Kidney (tissue), 14 donors: ENCODE results near the gene ARHGAP28. TPM values are rescaled to one million over a fixed set of nuclear protein-coding genes. Genes with fewer than 3 reads are reported as not detected.
"Not testable (repeated sequence)": the region's sequence is repeated elsewhere in the genome, so short reads cannot be mapped to it uniquely, and the experiment has no call there.

Source experiments
- DNase-seq, 5 donors: peaks; one replicate each; pipeline ENCODE4 v3.0.0-alpha.2; 2013 to 2020
- FAIRE-seq: peaks from 2 replicates; lab custom pipeline; 2012; peaks lifted over from hg19 to GRCh38; lab: Jason Lieb, UNC
- H3K27ac ChIP-seq, 2 donors: one replicate each; pipeline ENCODE4 v1.7.0; 2013; ENCODE audit warnings: low read depth in 2 of 2, low read length in 2 of 2, inconsistent platforms in 1 of 2
- H3K27me3 ChIP-seq: one replicate; pipeline ENCODE4 v1.7.1; 2013; ENCODE audit warnings: low read length, inconsistent platforms; ENCODE audit not compliant: control insufficient read depth, insufficient read depth
- H3K36me3 ChIP-seq, 3 donors: one replicate each; pipeline versions ENCODE4 v1.7.0 to v1.7.1; 2013; ENCODE audit warnings: low read length in 3 of 3, control low read depth in 1 of 3, inconsistent platforms in 1 of 3; ENCODE audit not compliant: insufficient read depth in 3 of 3, control insufficient read depth in 2 of 3
- H3K4me1 ChIP-seq, 3 donors: one replicate each; pipeline versions ENCODE4 v1.7.0 to v1.7.1; 2013; ENCODE audit warnings: low read length in 3 of 3, inconsistent platforms in 1 of 3, low read depth in 1 of 3; ENCODE audit not compliant: control insufficient read depth in 2 of 3, insufficient read depth in 2 of 3
- H3K4me3 ChIP-seq, 3 donors: one replicate each; pipeline versions ENCODE4 v1.7.0 to v1.8.1; 2013; ENCODE audit warnings: low read length in 3 of 3, control low read depth in 1 of 3, inconsistent platforms in 1 of 3
- H3K9ac ChIP-seq, 3 donors: one replicate each; pipeline versions ENCODE4 v1.7.0 to v1.7.1; 2013; ENCODE audit warnings: low read length in 3 of 3, control low read depth in 1 of 3, inconsistent platforms in 1 of 3
- H3K9me3 ChIP-seq, 3 donors: one replicate each; pipeline versions ENCODE4 v1.7.0 to v1.7.1; 2013; ENCODE audit warnings: low read length in 3 of 3, control low read depth in 1 of 3, inconsistent platforms in 1 of 3; ENCODE audit not compliant: control insufficient read depth in 2 of 3, insufficient read depth in 1 of 3
- intact Hi-C: fragments of 100-400 bp; cut with DNase I; formaldehyde crosslinking; loops from one replicate; pipeline ENCODE4 v1.11.1; 2022
- polyA plus RNA-seq: library from polyadenylated mRNA; stranded (reverse); fragments of 350-450 nt; fragmentation: Illumina TruSeq; extraction: RNeasy Lipid Tissue Mini Kit (QIAGEN cat#74804); gene quantifications from one replicate; pipeline ENCODE4 v1.2.3, GENCODE V29; 2014; ENCODE audit warnings: low read depth, low replicate concordance; ENCODE audit not compliant: insufficient read depth
- total RNA-seq: library from RNA; stranded (reverse); fragmentation: NEBNext Ultra II Directional; extraction: Animal tissue kit (Norgen Biotek cat#: 25700); gene quantifications from one replicate; pipeline ENCODE4 v1.2.1, GENCODE V29; 2021
- TF ChIP-seq, protein P1 (sequence below): IDR thresholded peaks from 3 replicates; pipeline ENCODE4 v1.5.1; 2012; ENCODE audit warnings: mild to moderate bottlenecking, moderate library complexity, borderline replicate concordance; ENCODE audit not compliant: insufficient read depth; ENCODE audit errors: extremely low read depth
- donor health status: control.
- donor health status: control.
- donor health status: control.
- donor health status: control.
- donor health status: control.
- donor health status: DM: yes; HTN: yes; CAD: no.
- donor health status: Normal renal cell carcinoma (clear cell type).

ARHGAP28 gene
- total and polyA plus RNA-seq, 2 donors from 2014 or later, result 4.6 TPM

DNA sequence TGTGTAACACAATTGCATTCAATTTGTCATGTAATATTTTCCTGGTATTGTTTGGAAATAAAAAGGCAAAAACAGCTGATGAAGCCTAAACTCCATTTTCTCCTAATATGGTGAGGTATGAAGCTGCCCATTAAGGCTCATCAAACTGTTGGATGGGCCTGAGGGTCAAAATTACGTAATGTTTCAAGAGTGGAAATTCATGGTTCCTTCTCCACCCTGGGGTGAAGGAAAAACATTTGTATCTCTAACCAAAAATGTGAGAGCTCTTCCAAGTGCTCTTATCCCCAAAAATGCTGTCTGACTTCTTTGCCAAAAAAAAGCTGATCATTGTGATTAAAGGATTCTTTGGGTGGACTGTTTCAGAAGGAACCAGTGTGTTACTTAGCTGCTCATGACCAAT lies 91.8 kb downstream of the ARHGAP28 start:
- no peaks in the 10 kb centered on the region for H3K9me3 ChIP-seq
- H3K4me1 ChIP-seq, result no peaks in the 10 kb centered on the region
- no peak overlapping the region for H3K9ac ChIP-seq
- H3K4me3 ChIP-seq, result no peak overlapping the region
- DNase-seq, result no peak
- no peaks in the 10 kb centered on the region for H3K27me3 ChIP-seq
- H3K27ac ChIP-seq, result no peak overlapping the region
- peaks cover 0 to 6% (median 0%) of the 10 kb centered on the region in 3 donors for H3K36me3 ChIP-seq
- FAIRE-seq, result no peak
- intact Hi-C loops, result no loop called here
- TF ChIP-seq, protein P1, sequence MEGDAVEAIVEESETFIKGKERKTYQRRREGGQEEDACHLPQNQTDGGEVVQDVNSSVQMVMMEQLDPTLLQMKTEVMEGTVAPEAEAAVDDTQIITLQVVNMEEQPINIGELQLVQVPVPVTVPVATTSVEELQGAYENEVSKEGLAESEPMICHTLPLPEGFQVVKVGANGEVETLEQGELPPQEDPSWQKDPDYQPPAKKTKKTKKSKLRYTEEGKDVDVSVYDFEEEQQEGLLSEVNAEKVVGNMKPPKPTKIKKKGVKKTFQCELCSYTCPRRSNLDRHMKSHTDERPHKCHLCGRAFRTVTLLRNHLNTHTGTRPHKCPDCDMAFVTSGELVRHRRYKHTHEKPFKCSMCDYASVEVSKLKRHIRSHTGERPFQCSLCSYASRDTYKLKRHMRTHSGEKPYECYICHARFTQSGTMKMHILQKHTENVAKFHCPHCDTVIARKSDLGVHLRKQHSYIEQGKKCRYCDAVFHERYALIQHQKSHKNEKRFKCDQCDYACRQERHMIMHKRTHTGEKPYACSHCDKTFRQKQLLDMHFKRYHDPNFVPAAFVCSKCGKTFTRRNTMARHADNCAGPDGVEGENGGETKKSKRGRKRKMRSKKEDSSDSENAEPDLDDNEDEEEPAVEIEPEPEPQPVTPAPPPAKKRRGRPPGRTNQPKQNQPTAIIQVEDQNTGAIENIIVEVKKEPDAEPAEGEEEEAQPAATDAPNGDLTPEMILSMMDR, result no peak

DNA sequence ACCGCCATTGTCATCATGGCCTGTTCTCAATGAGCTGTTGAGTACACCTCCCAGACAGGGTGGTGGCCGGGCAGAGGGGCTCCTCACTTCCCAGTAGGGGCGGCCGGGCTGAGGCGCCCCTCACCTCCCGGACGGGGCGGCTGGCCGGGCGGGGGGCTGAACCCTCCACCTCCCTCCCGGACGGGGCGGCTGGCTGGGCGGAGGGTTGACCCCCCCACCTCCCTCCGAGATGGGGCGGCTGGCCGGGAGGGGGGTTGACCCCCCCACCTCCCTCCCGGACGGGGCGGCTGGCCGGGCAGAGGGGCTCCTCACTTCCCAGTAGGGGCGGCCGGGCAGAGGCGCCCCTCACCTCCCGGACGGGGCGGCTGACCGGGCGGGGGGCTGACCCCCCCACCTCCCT lies 97.6 kb downstream of the ARHGAP28 start:
- H3K9me3 ChIP-seq, H3K4me3 ChIP-seq, FAIRE-seq, intact Hi-C loops, DNase-seq, H3K27ac ChIP-seq, H3K4me1 ChIP-seq, H3K27me3 ChIP-seq, H3K9ac ChIP-seq, H3K36me3 ChIP-seq: not testable (repeated sequence)

DNA sequence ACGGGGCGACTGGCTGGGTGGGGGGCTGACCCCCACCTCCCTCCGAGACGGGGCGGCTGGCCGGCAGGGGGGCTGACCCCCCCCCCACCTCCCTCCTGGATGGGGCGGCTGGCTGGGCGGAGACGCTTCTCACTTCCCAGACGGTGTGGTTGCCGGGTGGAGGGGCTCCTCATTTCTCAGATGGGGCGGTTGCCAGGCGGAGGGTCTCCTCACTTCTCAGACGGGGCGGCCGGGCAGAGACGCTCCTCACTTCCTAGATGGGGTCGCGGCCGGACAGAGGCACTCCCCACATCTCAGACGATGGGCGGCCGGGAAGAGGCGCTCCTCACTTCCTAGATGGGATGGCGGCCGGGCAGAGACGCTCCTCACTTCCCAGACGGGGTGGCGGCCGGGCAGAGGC lies 98.0 kb downstream of the ARHGAP28 start:
- H3K4me1 ChIP-seq, intact Hi-C loops, H3K9me3 ChIP-seq, H3K9ac ChIP-seq, FAIRE-seq, H3K4me3 ChIP-seq, H3K36me3 ChIP-seq, H3K27ac ChIP-seq, H3K27me3 ChIP-seq: not testable (repeated sequence)
- DNase-seq, result peak in 1 of 5 donors; percentile 56

DNA sequence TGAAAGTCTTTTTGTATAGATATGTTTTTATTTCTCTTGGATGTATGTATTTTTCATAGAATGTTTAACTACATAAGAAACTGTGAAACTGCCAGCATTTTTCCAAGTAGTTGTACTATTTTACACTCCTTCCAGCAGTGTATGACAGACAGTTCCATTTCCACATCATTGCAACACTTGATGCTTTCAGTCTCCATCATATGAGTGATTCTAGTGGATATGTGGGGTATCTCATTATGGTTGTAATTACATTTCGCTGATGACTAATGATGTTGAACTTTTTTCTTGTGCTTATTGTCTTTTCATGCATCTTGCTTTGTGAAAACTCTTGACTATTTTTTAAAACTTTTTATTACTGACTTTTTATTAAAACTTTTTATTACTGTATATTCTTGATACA lies 101.4 kb downstream of the ARHGAP28 start:
- H3K9me3 ChIP-seq, result no peaks in the 10 kb centered on the region
- no peaks in the 10 kb centered on the region for H3K4me1 ChIP-seq
- FAIRE-seq, result no peak
- H3K27me3 ChIP-seq, result no peaks in the 10 kb centered on the region
- no peak overlapping the region for H3K9ac ChIP-seq
- no peak overlapping the region for H3K27ac ChIP-seq
- TF ChIP-seq, protein P1, result no peak
- no peak overlapping the region for H3K4me3 ChIP-seq
- intact Hi-C loops, result no loop called here
- no peak for DNase-seq
- H3K36me3 ChIP-seq, result no peaks in the 10 kb centered on the region

DNA sequence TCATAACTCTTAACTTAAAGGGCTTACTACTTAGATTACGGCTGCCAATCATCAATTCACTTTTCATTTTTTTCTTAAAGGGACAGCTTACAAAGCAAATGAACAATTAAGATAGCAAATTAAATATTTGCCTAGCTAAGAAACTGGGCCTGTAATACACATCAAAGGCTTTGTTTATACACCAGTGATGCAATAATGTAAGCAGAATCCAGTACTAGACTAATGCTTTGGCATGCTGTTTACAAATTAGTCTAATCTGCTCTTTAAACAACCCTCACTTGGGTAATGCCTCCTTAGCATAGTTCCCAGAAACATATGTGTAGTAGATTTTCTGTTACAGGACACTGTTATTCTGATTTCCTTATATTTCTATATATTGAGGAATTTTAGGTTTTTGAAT lies 105.8 kb downstream of the ARHGAP28 start:
- Histone ChIP-seq H3K4me3 (no peak overlapping the region), H3K27ac (no peak overlapping the region), H3K9me3 (no peaks in the 10 kb centered on the region), H3K4me1 (no peaks in the 10 kb centered on the region), H3K27me3 (no peaks in the 10 kb centered on the region), H3K36me3 (peaks cover 0 to 2% (median 0%) of the 10 kb centered on the region in 3 donors), H3K9ac (no peak overlapping the region)
- no peak for FAIRE-seq
- no peak for DNase-seq
- intact Hi-C loops, result no loop called here
- TF ChIP-seq, protein P1, result no peak
